GM23338 (cell line): ENCODE results near the gene SMTNL2. TPM values are rescaled to one million over a fixed set of nuclear protein-coding genes. Genes with fewer than 3 reads are reported as not detected.

Experiments used
- ATAC-seq: fragments of 200-7000 bp; cut with Tn5 transposase; 3 replicates; pipeline ENCODE4 v1.9.1; 2020
- DNase-seq: peaks from one replicate; pipeline ENCODE4 v3.0.0-alpha.2; 2015; ENCODE audit warnings: low spot score
- H2AFZ ChIP-seq: fragments of 200-600 bp; sonication (generic); 2 replicates; pipeline ENCODE4 v1.8.0; 2016; ENCODE audit warnings: antibody characterized with exemption, mild to moderate bottlenecking, moderate library complexity
- H3F3A ChIP-seq: fragments of 200-600 bp; sonication (generic); replicated peaks from 2 replicates; pipeline ENCODE4 v1.8.0; 2017; ENCODE audit warnings: antibody characterized with exemption, mixed run types, low read depth
- H3K27ac ChIP-seq: fragments of 200-600 bp; sonication (generic); 2 replicates; pipeline ENCODE4 v1.6.1; 2016; ENCODE audit warnings: low read depth
- H3K27me3 ChIP-seq: fragments of 200-600 bp; sonication (generic); 2 replicates; pipeline ENCODE4 v1.8.0; 2016; ENCODE audit warnings: mild to moderate bottlenecking, mixed run types, moderate library complexity; ENCODE audit not compliant: insufficient read depth
- H3K36me3 ChIP-seq: fragments of 200-600 bp; sonication (generic); 2 replicates; pipeline ENCODE4 v1.8.0; 2016; ENCODE audit warnings: mild to moderate bottlenecking; ENCODE audit not compliant: insufficient read depth
- H3K4me1 ChIP-seq: fragments of 200-600 bp; sonication (generic); 2 replicates; pipeline ENCODE4 v1.8.0; 2016; ENCODE audit warnings: mild to moderate bottlenecking, moderate library complexity; ENCODE audit not compliant: insufficient read depth
- H3K4me2 ChIP-seq: fragments of 200-600 bp; sonication (generic); 2 replicates; pipeline ENCODE4 v1.7.1; 2017; ENCODE audit warnings: mixed run types
- H3K4me3 ChIP-seq: fragments of 200-600 bp; sonication (generic); 2 replicates; pipeline ENCODE4 v1.6.1; 2016; ENCODE audit warnings: mixed run types
- H3K79me2 ChIP-seq: fragments of 200-600 bp; sonication (generic); replicated peaks from 2 replicates; pipeline ENCODE4 v1.8.0; 2017; ENCODE audit warnings: mild to moderate bottlenecking; ENCODE audit not compliant: insufficient read depth
- H3K9me2 ChIP-seq: fragments of 200-600 bp; sonication (generic); 2 replicates; pipeline ENCODE4 v1.8.0; 2017; ENCODE audit not compliant: insufficient read depth
- H4K20me1 ChIP-seq: fragments of 200-600 bp; sonication (generic); replicated peaks from 2 replicates; pipeline ENCODE4 v1.8.0; 2017; ENCODE audit warnings: mild to moderate bottlenecking; ENCODE audit not compliant: insufficient read depth
- H3K27ac Mint-ChIP-seq: 2 replicates; pipeline ENCODE4 v1.8.0; 2020; ENCODE audit warnings: inconsistent platforms, mild to moderate bottlenecking, moderate library complexity, mixed read lengths
- H3K27me3 Mint-ChIP-seq: 3 replicates; pipeline ENCODE4 v1.8.0; 2022; ENCODE audit warnings: low read depth, mild to moderate bottlenecking, moderate library complexity, mixed read lengths, inconsistent platforms; ENCODE audit not compliant: insufficient read depth, poor library complexity
- H3K36me3 Mint-ChIP-seq: 3 replicates; pipeline ENCODE4 v1.8.0; 2021; ENCODE audit warnings: low read depth, mild to moderate bottlenecking, inconsistent platforms, moderate library complexity, mixed read lengths
- H3K4me1 Mint-ChIP-seq: 3 replicates; pipeline ENCODE4 v1.8.0; 2020; ENCODE audit warnings: mild to moderate bottlenecking, inconsistent platforms, mixed read lengths
- H3K4me3 Mint-ChIP-seq: 3 replicates; pipeline ENCODE4 v1.8.0; 2021; ENCODE audit warnings: moderate library complexity, mild to moderate bottlenecking, inconsistent platforms, mixed read lengths
- H3K9me3 Mint-ChIP-seq: 3 replicates; pipeline ENCODE4 v1.8.0; 2020; ENCODE audit warnings: moderate library complexity, mild to moderate bottlenecking, inconsistent platforms, mixed read lengths
- CREB1 ChIP-seq: fragments of 250-450 bp; sonication (Bioruptor Pico); IDR thresholded peaks from 2 replicates; pipeline ENCODE4 v1.5.0; 2020; ENCODE audit warnings: low read depth, mild to moderate bottlenecking, moderate library complexity
- ETS1 ChIP-seq: IDR thresholded peaks from 2 replicates; pipeline ENCODE4 v1.6.1; 2016; ENCODE audit warnings: antibody characterized with exemption
- EZH2 ChIP-seq: fragments of 200-600 bp; sonication (generic); IDR thresholded peaks from one replicate; pipeline ENCODE4 v1.8.0; 2017; ENCODE audit warnings: antibody characterized with exemption, mild to moderate bottlenecking, low read depth; ENCODE audit not compliant: unreplicated experiment
- POLR2AphosphoS5 ChIP-seq: IDR thresholded peaks from 2 replicates; pipeline ENCODE4 v1.6.1; 2016; ENCODE audit warnings: antibody characterized with exemption, low read depth
- REST ChIP-seq: IDR thresholded peaks from one replicate; pipeline ENCODE4 v1.6.1; 2018; ENCODE audit warnings: antibody characterized with exemption; ENCODE audit not compliant: unreplicated experiment
- STAT1 ChIP-seq: IDR thresholded peaks from one replicate; pipeline ENCODE4 v1.6.1; 2016; ENCODE audit warnings: antibody characterized with exemption; ENCODE audit not compliant: unreplicated experiment
- ZNF114 ChIP-seq: fragments of 250-450 bp; sonication (Bioruptor Pico); IDR thresholded peaks from 2 replicates; pipeline ENCODE4 v1.5.0; 2020; ENCODE audit warnings: mild to moderate bottlenecking, moderate library complexity
- ZNF331 ChIP-seq: fragments of 250-450 bp; sonication (Bioruptor Pico); IDR thresholded peaks from 2 replicates; pipeline ENCODE4 v1.5.0; 2020; ENCODE audit warnings: low read depth, mild to moderate bottlenecking, moderate library complexity
- polyA plus RNA-seq: library from polyadenylated mRNA; unstranded; fragments of >200 nt; fragmentation: Nextera tagmentation; extraction: Ambion mirVana; gene quantifications from 2 replicates; pipeline ENCODE4 v1.2.1, GENCODE V29; 2016
- total RNA-seq: library from RNA; depleted of rRNA; stranded (reverse); fragments of >200 nt; shearing (Covaris generic); gene quantifications from 2 replicates; pipeline ENCODE4 v1.2.3, GENCODE V29; 2014

SMTNL2 gene
- total and polyA plus RNA-seq, 2 experiments from 2014 or later, result 1.3 to 4.3 TPM

- Histone ChIP-seq H3K4me3 (no peak overlapping the region), H3K27me3 (no peaks in the 10 kb centered on the region), H3K4me2 (no peak overlapping the region), H4K20me1 (no peaks in the 10 kb centered on the region), H3K9me2 (no peaks in the 10 kb centered on the region), H3K27ac (no peak overlapping the region), H3K4me1 (no peaks in the 10 kb centered on the region), H2AFZ (no peak overlapping the region), H3K79me2 (no peaks in the 10 kb centered on the region), H3K36me3 (no peaks in the 10 kb centered on the region), H3F3A (no peaks in the 10 kb centered on the region)
- DNase-seq, result no peak
- no peak overlapping the region for H3K4me3 Mint-ChIP-seq
- H3K27me3 Mint-ChIP-seq, result peaks cover 4% of the 10 kb centered on the region
- no peaks in the 10 kb centered on the region for H3K36me3 Mint-ChIP-seq
- peak; percentile 36; the same call in 2 of the 3 replicates for ATAC-seq
- H3K9me3 Mint-ChIP-seq, result no peaks in the 10 kb centered on the region
- H3K27ac Mint-ChIP-seq, result no peak overlapping the region
- H3K4me1 Mint-ChIP-seq, result peaks cover 12% of the 10 kb centered on the region
- no peak for TF ChIP-seq ZNF114
Observed at GRCh38 chr17:4610656-4611055, 26.3 kb downstream of the SMTNL2 start.

- H3K36me3 Mint-ChIP-seq, result no peaks in the 10 kb centered on the region
- H3K27me3 Mint-ChIP-seq, result peaks cover 5% of the 10 kb centered on the region
- no peaks in the 10 kb centered on the region for H3K36me3 ChIP-seq
- peaks cover 6% of the 10 kb centered on the region; the same call in 1 of the 2 replicates for H3K4me1 ChIP-seq
- DNase-seq (no peak), ATAC-seq (no peak)
- H3F3A ChIP-seq, result no peaks in the 10 kb centered on the region
- H2AFZ ChIP-seq, result no peak overlapping the region
- H3K27ac Mint-ChIP-seq, result no peak overlapping the region
- H3K27me3 ChIP-seq, result no peaks in the 10 kb centered on the region
- H3K79me2 ChIP-seq, result no peaks in the 10 kb centered on the region
- peaks cover 8% of the 10 kb centered on the region; the same call in 2 of the 3 replicates for H3K4me1 Mint-ChIP-seq
- no peak overlapping the region for H3K4me2 ChIP-seq
- H3K4me3 ChIP-seq, result no peak overlapping the region
- no peaks in the 10 kb centered on the region for H3K9me2 ChIP-seq
- H3K27ac ChIP-seq, result no peak overlapping the region
- H4K20me1 ChIP-seq, result no peaks in the 10 kb centered on the region
- no peak for TF ChIP-seq CREB1 (CRISPR knock-in tag)
- TF ChIP-seq STAT1, result no peak
- no peak for TF ChIP-seq ETS1
- TF ChIP-seq REST, result no peak
- TF ChIP-seq EZH2, result no peak
- no peak for TF ChIP-seq POLR2AphosphoS5
- TF ChIP-seq ZNF331 (CRISPR knock-in tag), result no peak
- no peaks in the 10 kb centered on the region for H3K9me3 Mint-ChIP-seq
- no peak overlapping the region for H3K4me3 Mint-ChIP-seq
Observed at GRCh38 chr17:4616476-4616875, 32.1 kb downstream of the SMTNL2 start.
